GM19025 (cell line): ENCODE measurements around the gene PNPLA2.
A peak's percentile ranks its signal among the peaks of the same experiment; 100 is the strongest.

Source experiments
- ATAC-seq: cut with Tn5 transposase; IDR thresholded peaks from one replicate; pipeline ENCODE4 v1.9.1; 2021; ENCODE audit warnings: mild to moderate bottlenecking, low read depth, moderate library complexity; ENCODE audit not compliant: unreplicated experiment

The PNPLA2 gene, protein sequence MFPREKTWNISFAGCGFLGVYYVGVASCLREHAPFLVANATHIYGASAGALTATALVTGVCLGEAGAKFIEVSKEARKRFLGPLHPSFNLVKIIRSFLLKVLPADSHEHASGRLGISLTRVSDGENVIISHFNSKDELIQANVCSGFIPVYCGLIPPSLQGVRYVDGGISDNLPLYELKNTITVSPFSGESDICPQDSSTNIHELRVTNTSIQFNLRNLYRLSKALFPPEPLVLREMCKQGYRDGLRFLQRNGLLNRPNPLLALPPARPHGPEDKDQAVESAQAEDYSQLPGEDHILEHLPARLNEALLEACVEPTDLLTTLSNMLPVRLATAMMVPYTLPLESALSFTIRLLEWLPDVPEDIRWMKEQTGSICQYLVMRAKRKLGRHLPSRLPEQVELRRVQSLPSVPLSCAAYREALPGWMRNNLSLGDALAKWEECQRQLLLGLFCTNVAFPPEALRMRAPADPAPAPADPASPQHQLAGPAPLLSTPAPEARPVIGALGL

DNA sequence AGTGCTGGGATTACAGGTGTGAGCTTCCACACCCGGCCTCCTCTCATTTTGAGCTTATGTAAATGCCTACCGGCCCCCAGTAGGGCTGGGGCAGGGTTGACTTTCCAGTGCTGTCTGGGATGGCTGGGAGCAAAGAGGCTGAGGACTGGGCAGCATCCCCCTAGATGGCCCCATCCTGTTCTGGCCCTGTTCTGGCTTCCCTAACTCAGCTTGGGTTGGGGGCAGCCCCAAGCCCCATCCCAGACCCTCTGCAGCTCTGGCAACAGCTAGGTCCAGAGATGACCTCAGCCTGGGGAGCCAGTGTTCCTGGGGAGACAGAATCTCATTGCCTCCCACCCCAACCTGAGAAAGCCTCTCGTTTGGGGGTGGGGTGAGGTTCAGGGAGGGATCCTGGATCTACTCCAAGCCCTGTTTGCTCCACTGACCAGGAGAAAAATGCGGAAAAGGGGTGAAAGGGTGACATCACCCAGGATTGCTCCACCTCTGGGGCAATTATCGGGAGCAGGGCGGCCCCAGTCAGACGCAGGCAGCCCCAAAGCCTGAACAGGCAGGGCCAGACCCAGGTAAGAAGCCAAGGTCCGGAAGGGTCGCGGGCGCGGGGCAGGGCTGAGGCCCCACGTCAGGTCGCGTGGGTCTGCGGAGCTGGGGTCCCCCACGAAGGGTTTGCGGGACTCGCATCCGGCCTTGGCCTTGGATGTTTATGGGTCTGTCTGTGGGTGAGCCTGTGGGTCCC is at the start of gene PNPLA2:
PNPLA2 (plus strand) TSS at position 519 of the 733 bp plus-strand sequence. CDS start 805 bp downstream, outside the sequence.
- ATAC-seq, result no peak

DNA sequence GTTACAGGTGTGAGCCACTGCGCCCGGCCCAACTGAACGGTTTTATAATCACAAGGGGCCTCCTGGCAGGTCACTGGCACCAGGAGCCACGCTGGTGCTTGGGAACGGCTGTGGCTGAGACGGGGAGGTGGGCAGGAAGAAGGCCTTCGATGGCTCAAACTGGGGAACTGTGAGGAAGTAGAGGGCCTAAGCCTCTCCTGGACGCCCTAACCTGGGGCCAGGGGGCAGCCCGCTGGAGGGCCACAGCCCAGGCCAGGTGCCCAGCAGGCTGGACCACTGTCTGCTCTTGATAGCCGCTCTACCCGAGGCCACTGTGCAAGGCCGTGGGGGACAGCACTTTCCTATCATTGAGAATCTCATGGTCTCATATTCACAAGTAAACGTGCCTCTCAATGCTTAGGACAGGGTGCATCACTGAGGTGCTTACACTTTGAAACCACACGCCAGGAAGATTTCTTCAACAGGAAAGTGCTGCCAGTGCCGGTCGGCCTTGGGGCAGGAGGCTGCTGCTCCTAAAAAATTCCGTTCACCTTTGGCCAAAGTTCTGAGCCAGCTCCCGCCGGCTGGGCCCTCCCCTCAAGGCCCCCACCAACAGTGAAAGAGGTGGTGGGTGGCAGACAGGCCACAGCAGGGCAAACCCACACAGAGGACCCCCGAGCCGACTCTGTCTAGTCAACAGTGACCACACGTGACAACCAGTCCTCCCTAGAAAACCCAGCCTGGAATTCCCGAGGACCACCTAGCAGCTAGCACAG is 48.6 kb upstream of the PNPLA2 start:
- ATAC-seq, result no peak

DNA sequence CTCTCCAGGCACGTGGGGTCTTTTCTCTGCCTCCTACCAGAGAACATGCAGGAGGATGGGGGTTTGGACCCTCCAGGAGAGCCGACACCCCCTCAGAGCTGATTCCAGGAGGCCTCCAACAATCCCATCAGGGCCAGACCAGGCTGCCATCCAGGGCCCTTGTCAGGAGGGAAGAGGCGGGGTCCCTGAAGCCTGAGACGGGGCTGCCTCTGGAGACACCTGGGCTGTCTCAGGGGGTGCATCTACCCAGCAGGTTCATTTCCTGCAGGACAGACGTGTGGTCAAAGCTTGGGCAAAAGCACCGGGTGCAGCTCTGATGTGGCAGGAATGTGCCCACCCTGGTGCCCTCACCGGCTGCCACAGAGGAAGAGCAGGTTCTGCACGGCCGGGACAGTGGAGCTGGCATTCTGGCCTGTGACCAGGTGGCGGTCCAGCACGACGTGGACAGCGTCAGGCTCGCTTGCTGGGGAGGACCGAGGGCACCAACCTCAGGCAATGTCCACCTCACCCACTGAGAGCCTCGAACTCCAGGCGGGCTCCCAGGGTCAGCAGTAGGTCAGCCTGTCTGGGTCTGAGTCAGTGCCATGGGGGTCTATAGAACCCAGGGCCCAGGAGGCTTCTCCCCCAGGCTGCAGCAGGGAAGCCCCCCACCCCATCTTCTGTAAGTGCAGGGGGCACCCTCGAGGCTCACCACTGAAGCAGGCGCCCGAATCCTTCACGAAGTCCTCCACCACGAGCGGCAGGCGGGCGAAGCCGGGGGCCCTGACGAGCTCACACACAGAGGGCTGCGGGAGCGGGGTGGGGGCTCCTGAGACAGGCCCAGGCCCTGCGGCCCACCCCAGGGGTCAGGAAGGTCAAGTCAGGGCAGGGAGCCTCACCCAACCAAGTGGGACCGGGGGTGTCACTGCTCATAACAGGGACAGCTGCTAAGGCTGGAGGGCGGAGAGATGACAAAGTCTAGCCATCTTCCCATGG is 47.8 kb upstream of the PNPLA2 start:
- no peak for ATAC-seq

- ATAC-seq, result no peak
These were observed 47.0 kb upstream of the PNPLA2 start for GRCh38 chr11:771617-772204.

DNA sequence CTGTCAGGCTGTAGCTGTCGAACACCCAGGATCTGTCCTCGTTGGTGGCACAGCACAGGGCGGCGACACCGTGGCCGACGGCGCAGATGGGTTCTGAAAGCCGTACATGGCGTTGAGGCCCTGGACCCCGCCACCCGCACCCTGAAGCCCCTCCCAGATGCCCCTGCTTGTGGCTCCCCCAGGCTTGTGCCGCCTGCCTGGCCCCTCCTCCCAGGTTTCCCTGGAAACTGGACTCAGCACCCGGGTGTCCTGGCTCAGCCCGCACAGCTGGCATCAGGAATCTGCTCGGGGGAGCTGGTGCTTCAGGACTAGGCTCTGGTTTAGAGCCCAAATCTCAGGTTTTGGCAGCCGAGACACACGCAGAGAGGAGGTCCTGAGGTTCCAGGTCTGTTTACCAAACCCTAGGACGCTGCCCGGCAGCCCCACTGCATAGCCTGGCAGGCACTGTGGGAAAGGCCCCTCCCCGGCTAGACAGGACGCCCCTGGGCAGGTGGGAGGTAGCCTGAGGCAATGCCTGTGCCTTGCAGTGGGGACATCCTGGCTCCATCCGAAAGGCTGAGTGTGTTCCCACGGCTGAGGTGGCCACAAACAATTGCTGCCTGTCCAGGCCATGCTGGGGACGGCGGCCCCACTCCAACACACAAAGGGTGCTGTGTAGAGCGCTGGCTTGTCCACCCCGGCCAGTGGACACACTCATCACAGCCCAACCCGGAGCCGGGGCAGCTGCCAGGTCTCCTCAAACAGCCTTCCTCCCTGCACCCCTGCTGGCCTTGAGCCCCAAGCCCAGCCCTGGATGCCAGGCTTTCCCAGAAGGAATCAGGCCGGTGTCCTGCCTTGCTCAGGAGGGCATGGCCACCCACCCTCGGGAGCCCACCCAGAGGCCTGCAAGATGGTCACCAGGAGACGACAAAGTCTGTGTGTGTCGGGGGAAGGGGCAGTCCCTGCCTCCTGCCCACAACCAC is 46.0 kb upstream of the PNPLA2 start:
- ATAC-seq, result no peak

GRCh38 chr11:773425-773824 is 45.3 kb upstream of the PNPLA2 start:
- no peak for ATAC-seq

GRCh38 chr11:773830-774229 is 44.9 kb upstream of the PNPLA2 start:
- no peak for ATAC-seq

DNA sequence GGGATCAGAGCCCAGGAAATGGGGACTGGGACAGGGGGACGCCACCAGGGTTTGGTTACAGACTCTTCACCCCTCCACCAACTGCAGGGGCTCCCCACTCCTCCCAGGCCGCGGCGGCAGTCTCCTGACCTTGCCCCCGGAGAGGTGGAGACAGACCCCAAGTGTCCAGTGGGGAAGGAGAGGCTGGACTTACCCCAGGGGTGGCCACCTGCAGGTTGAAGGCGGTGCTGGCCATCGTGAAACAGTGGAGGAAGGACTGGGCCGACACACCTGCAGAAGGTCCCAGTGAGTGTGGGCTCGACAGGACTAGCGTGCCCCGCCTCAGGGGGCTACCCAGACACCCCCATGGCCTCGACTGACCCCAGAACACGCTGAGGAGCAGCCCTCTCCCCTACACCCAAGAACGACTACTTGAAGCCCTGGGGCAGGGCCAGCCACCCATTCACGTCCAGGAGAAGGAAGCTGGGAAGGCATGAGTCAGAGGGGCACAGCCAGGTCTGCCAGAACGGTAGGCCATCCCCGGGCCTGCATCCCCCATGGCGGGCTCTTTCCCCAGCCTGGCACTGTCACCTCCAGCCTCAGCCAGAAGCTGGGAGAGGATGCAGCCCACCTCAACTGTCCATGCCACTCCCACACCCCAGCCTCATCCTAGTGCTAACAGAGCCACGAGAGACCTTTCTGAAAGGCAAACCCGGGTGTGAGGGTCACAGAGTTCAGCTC is 43.7 kb upstream of the PNPLA2 start:
- ATAC-seq, result no peak

DNA sequence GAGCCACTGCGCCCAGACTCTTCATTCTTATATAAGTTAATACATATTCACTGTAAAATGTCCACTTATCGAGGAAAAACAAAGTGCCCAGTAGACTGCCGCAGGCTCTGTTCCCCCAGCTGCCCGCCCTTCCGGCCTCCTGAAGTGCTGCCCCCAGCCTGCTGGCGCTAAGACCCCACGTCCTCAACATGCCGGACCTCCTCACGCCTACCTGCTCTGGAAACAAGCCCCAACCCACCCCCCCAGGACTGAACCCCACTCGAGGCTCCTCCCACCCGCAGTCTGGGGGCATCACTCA is 42.5 kb upstream of the PNPLA2 start:
- no peak for ATAC-seq

- peak; percentile 36 for ATAC-seq
These were observed 42.0 kb upstream of the PNPLA2 start for GRCh38 chr11:776561-777287.

GRCh38 chr11:777288-778255 is 41.1 kb upstream of the PNPLA2 start, which contains the start of gene GATD1:
GATD1 (minus strand) TSS chr11:777487; CDS start chr11:777462, 25 bp downstream.
- ATAC-seq, result peak; percentile 77

GRCh38 chr11:778976-779954 is 39.4 kb upstream of the PNPLA2 start:
- no peak for ATAC-seq

GRCh38 chr11:779955-780532 is 38.7 kb upstream of the PNPLA2 start:
- no peak for ATAC-seq
